ENCODE results near the gene SLC7A1. TPM values are rescaled to one million over a fixed set of nuclear protein-coding genes. Genes with fewer than 3 reads are reported as not detected.

The SLC7A1 gene
- total and polyA plus RNA-seq, 2 of the 4 experiments (the other 2 are of a cell fraction), result 9.7 to 22.3 TPM

DNA sequence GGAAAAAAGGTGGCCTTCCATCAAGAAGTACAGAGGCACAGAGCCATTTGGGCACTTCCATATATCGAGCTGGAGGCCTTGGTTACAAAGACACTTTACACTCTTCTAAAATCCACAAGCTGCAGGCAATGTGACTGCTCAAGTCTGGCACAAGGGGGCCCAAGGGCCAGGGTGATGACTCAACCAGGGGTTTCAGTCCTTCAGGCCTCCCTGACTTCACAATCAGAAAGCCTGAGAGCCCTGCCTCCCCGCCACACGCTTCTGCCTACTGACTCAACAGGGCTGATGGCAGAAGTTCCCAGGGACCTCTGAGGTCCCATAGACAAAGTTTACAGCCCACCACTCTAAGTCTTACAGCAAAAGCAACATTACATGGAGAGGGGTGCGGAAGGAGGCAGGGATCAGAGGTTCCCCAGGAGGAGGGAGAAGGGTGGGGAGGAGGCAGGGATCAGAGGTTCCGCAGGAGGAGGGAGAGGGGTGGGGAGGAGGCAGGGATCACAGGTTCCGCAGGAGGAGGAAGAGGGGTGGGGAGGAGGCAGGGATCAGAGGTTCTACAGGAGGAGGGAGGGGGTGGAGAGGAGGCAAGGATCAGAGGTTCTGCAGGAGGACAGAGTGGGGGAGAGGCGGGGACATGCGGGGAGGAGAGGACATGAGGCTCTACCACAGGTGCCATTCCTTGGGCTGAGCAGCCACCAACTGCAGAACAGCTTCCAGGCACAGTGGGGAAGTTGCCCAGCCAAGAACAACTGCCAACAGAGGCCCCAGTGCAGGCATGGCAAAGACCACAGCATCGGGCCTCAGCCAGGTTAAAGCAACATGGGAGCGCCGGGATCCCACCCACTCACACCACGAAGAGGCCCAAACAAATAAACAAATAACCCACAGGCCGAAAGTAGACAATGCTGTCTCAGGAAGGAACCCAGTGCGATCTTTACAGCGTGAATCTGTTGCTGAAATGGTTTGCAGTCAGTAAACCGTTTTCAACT, 52.0 kb downstream of the SLC7A1 start:
- Histone ChIP-seq H3K9ac (ENCODE audit: low read depth, low read length) (no peak overlapping the region), H3K14ac (replicated peaks; ENCODE audit: low read depth, low read length) (no peak overlapping the region), H2BK120ac (ENCODE audit: low read depth, low read length) (no peak overlapping the region), H3K36me3 (ENCODE audit: control insufficient read depth, insufficient read depth, low read length) (peaks cover 9% of the 10 kb centered on the region), H3K23ac (ENCODE audit: low read depth, low read length) (no peak overlapping the region), H3K18ac (ENCODE audit: low read depth, low read length) (no peak overlapping the region), H3K4me2 (ENCODE audit: low read depth, low read length) (no peak overlapping the region), H4K5ac (ENCODE audit: low read depth, low read length) (no peak overlapping the region), H3K9me1 (ENCODE audit: insufficient read depth, low read length) (peaks cover 25% of the 10 kb centered on the region), H3K27me3 (ENCODE audit: control insufficient read depth, insufficient read depth, low read length) (no peaks in the 10 kb centered on the region), H3K56ac (ENCODE audit: extremely low read depth, insufficient read depth, low read length) (no peak overlapping the region), H2AK9ac (replicated peaks; ENCODE audit: low read depth, low read length, poor library complexity) (peak overlapping the region; percentile 11), H3K9me3 (ENCODE audit: control insufficient read depth, insufficient read depth, low read length) (no peaks in the 10 kb centered on the region), H2BK5ac (ENCODE audit: low read depth, low read length, poor library complexity, severe bottlenecking) (no peak overlapping the region), H3K4me1 (ENCODE audit: control insufficient read depth, insufficient read depth, low read length) (peaks cover 2% of the 10 kb centered on the region; the same call in 1 of the 2 replicates), H3K4me3 (ENCODE audit: insufficient read depth, low read depth, low read length) (no peak overlapping the region), H3K27ac (ENCODE audit: insufficient read depth, low read length) (no peak overlapping the region), H3K79me1 (ENCODE audit: low read depth in 1 of 2, low read length in 2 of 2) (peaks cover 51 to 90% of the 10 kb centered on the region in 2 experiments), H4K20me1 (ENCODE audit: insufficient read depth, low read length) (peaks cover 74% of the 10 kb centered on the region), H2AK5ac (ENCODE audit: low read depth, low read length) (no peak overlapping the region), H4K91ac (ENCODE audit: insufficient read depth, low read depth, low read length) (no peak overlapping the region), H4K8ac (ENCODE audit: low read depth in 2 of 2, low read length in 2 of 2) (no peak overlapping the region), H3K4ac (ENCODE audit: low read depth, low read length) (no peak overlapping the region), H2BK15ac (ENCODE audit: low read depth, low read length) (no peak overlapping the region), H2AFZ (replicated peaks; ENCODE audit: low read length, poor library complexity) (no peak overlapping the region), H2BK20ac (ENCODE audit: low read depth, low read length) (no peak overlapping the region)
- ATAC-seq (ENCODE audit: low read depth) (peak; percentile 49; the same call in 1 of the 2 replicates), DNase-seq (peak; percentile 60)
- TF ChIP-seq SMC3 (IDR thresholded peaks at IDR 0.05; ENCODE audit: low read depth, low read length) (peak; percentile 34; the same call in 1 of the 2 replicates), FOS (IDR thresholded peaks at IDR 0.05; ENCODE audit: low read depth, low read length) (no peak), POLR2A (IDR thresholded peaks at IDR 0.05; ENCODE audit: low read depth, low read length) (no peak)
- TF ChIP-seq, protein P1, sequence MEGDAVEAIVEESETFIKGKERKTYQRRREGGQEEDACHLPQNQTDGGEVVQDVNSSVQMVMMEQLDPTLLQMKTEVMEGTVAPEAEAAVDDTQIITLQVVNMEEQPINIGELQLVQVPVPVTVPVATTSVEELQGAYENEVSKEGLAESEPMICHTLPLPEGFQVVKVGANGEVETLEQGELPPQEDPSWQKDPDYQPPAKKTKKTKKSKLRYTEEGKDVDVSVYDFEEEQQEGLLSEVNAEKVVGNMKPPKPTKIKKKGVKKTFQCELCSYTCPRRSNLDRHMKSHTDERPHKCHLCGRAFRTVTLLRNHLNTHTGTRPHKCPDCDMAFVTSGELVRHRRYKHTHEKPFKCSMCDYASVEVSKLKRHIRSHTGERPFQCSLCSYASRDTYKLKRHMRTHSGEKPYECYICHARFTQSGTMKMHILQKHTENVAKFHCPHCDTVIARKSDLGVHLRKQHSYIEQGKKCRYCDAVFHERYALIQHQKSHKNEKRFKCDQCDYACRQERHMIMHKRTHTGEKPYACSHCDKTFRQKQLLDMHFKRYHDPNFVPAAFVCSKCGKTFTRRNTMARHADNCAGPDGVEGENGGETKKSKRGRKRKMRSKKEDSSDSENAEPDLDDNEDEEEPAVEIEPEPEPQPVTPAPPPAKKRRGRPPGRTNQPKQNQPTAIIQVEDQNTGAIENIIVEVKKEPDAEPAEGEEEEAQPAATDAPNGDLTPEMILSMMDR (conservative IDR thresholded peaks at IDR 0.05; ENCODE audit: low read depth, low read length), result peak; percentile 26; the same call in 1 of the 2 replicates
- dilution Hi-C loops (cut with HindIII; ENCODE audit: low sequenced_read_pairs, unreplicated experiment) (no loop called here), in situ Hi-C loops (cut with MboI; ENCODE audit: low sequenced_read_pairs) (no loop called here), intact Hi-C loops (cut with micrococcal nuclease) (no loop called here)
- ChIA-PET CTCF (interaction anchor here (0.8 to 1.0 kb wide), 2 partner anchors 11 to 20 kb away, joined by 3 read pairs; no protein-coding TSS in a partner anchor), POLR2A (ENCODE audit: unreplicated experiment) (no interaction called here)
- no TSS peak for BruUV-seq (replicated peaks)
- WGBS, 2 experiments (ENCODE audit: extremely low coverage in 2 of 2, insufficient read length in 1 of 2), result 93% methylated on average over 3 of the region's 16 CpGs; no CpG with 5 or more reads in 1 of the 2 experiments
